ENCODE measurements around the gene CDH23. TPM values are rescaled to one million over a fixed set of nuclear protein-coding genes. Genes with fewer than 3 reads are reported as not detected.

The CDH23 gene
- total and polyA plus RNA-seq, 10 of the 15 experiments (the other 5 are each of a cell fraction or from before 2014, with no cell fraction given), result 0.09 to 0.40 (median 0.15) TPM; not detected in 1

GRCh38 chr10:71395621-71396020, 1.1 kb upstream of the CDH23 start:
- Histone ChIP-seq H3K36me3 (ENCODE audit: control insufficient read depth in 2 of 2, insufficient read depth in 2 of 2, low read length in 1 of 2) (no peaks in the 10 kb centered on the region), H3K79me2 (ENCODE audit: control insufficient read depth, insufficient read depth, low read length) (no peaks in the 10 kb centered on the region), H3K27ac (ENCODE audit: control insufficient read depth, insufficient read depth) (no peak overlapping the region), H3K9ac (ENCODE audit: control insufficient read depth, insufficient read depth, low read length) (no peak overlapping the region), H3K9me3 (replicated peaks; ENCODE audit: control insufficient read depth, insufficient read depth, low read length) (no peaks in the 10 kb centered on the region), H3K4me2 (ENCODE audit: control insufficient read depth, insufficient read depth) (no peak overlapping the region), H3K4me3 (no peak overlapping the region), H2AFZ (ENCODE audit: control insufficient read depth, low read depth, low read length) (no peak overlapping the region), H3K27me3 (replicated peaks in 1 of 2; ENCODE audit: control insufficient read depth in 2 of 2, insufficient read depth in 2 of 2, low read length in 1 of 2) (peaks cover 22 to 30% of the 10 kb centered on the region in 2 experiments), H4K20me1 (ENCODE audit: control insufficient read depth, insufficient read depth) (peaks cover 3% of the 10 kb centered on the region; the same call in 1 of the 2 replicates), H3K4me1 (ENCODE audit: control insufficient read depth, insufficient read depth, low read length) (no peaks in the 10 kb centered on the region)
- CTCF ChIA-PET, result interaction anchor here (0.7 to 1.8 kb wide), 5 partner anchors 11 to 309 kb away, joined by 3 to 4 read pairs (median 4); partner anchors contain the start of gene SLC29A3
- 40% methylated on average over 4 of the region's 4 CpGs for WGBS (ENCODE audit: insufficient coverage, insufficient replicate concordance, low lambda C conversion rate, missing lambda C conversion rate)
- FAIRE-seq (no peak), ATAC-seq (no peak), DNase-seq (ENCODE audit: low read depth, low spot score) (no peak)
- RAD21 ChIA-PET (ENCODE audit: unreplicated experiment), result interaction anchor here (1.0 to 1.4 kb wide), 2 partner anchors 173 to 313 kb away, joined by 3 to 6 read pairs; no protein-coding TSS in a partner anchor
- no TSS peak for BruUV-seq (replicated peaks)
- POLR2A ChIA-PET, result no interaction called here
- intact Hi-C loops (cut with micrococcal nuclease; ENCODE audit: unreplicated experiment), result no loop called here
- SMC1A ChIA-PET (ENCODE audit: uncharacterized antibody, unreplicated experiment), result interaction anchor here (0.8 to 1.1 kb wide), 2 partner anchors 313 to 501 kb away, joined by 3 read pairs; no protein-coding TSS in a partner anchor
- TF ChIP-seq IKZF2 (IDR thresholded peaks at IDR 0.05) (no peak), CTCF (IDR thresholded peaks at IDR 0.05 in 2 of 3, conservative IDR thresholded peaks at IDR 0.05 in 1 of 3; ENCODE audit: control insufficient read depth in 2 of 3, extremely low read depth in 1 of 3, insufficient read depth in 1 of 3, low read depth in 3 of 3, low read length in 3 of 3) (0 out of 6 replicates have a peak, but pooled peaks of 1 of the 3 experiments have one; percentile 16)
- in situ Hi-C loops (cut with MboI), result no loop called here

GRCh38 chr10:71396084-71396710, 523 bp upstream of the CDH23 start:
- ATAC-seq (peak; percentile 86), FAIRE-seq (no peak), DNase-seq (ENCODE audit: low read depth, low spot score) (no peak)
- ChIA-PET SMC1A (ENCODE audit: uncharacterized antibody, unreplicated experiment) (interaction anchor here (1.1 kb wide), 1 partner anchor 312 kb away, joined by 3 read pairs; no protein-coding TSS in a partner anchor), CTCF (interaction anchor here (0.7 to 3.6 kb wide), 6 partner anchors 12 to 308 kb away, joined by 3 to 13 read pairs (median 4); partner anchors contain the start of gene SLC29A3), RAD21 (ENCODE audit: unreplicated experiment) (interaction anchor here (1.0 to 1.4 kb wide), 2 partner anchors 172 to 312 kb away, joined by 3 to 6 read pairs; no protein-coding TSS in a partner anchor), POLR2A (no interaction called here)
- Histone ChIP-seq H3K36me3 (ENCODE audit: control insufficient read depth in 2 of 2, insufficient read depth in 2 of 2, low read length in 1 of 2) (no peaks in the 10 kb centered on the region), H3K9ac (ENCODE audit: control insufficient read depth, insufficient read depth, low read length) (no peak overlapping the region), H4K20me1 (ENCODE audit: control insufficient read depth, insufficient read depth) (peaks cover 3% of the 10 kb centered on the region; the same call in 1 of the 2 replicates), H2AFZ (ENCODE audit: control insufficient read depth, low read depth, low read length) (no peak overlapping the region), H3K4me2 (ENCODE audit: control insufficient read depth, insufficient read depth) (0 out of 2 replicates have a peak overlapping the region, but pooled peaks have one; percentile 23), H3K27me3 (replicated peaks in 1 of 2; ENCODE audit: control insufficient read depth in 2 of 2, insufficient read depth in 2 of 2, low read length in 1 of 2) (peaks cover 22 to 31% of the 10 kb centered on the region in 2 experiments), H3K9me3 (replicated peaks; ENCODE audit: control insufficient read depth, insufficient read depth, low read length) (no peaks in the 10 kb centered on the region), H3K4me1 (ENCODE audit: control insufficient read depth, insufficient read depth, low read length) (no peaks in the 10 kb centered on the region), H3K27ac (ENCODE audit: control insufficient read depth, insufficient read depth) (no peak overlapping the region), H3K4me3 (no peak overlapping the region), H3K79me2 (ENCODE audit: control insufficient read depth, insufficient read depth, low read length) (no peaks in the 10 kb centered on the region)
- no TSS peak for BruUV-seq (replicated peaks)
- WGBS (ENCODE audit: insufficient coverage, insufficient replicate concordance, low lambda C conversion rate, missing lambda C conversion rate), result 11% methylated on average over 40 of the region's 46 CpGs
- TF ChIP-seq CTCF (IDR thresholded peaks at IDR 0.05 in 2 of 3, conservative IDR thresholded peaks at IDR 0.05 in 1 of 3; ENCODE audit: control insufficient read depth in 2 of 3, extremely low read depth in 1 of 3, insufficient read depth in 1 of 3, low read depth in 3 of 3, low read length in 3 of 3), result peak; percentile 15 to 56 (median 17); a peak in 4 of 6 replicates
- TF ChIP-seq EZH2 (IDR thresholded peaks at IDR 0.05; ENCODE audit: borderline replicate concordance, control insufficient read depth, low read depth, low read length), result 0 out of 2 replicates have a peak, but pooled peaks have one; percentile 44
- TF ChIP-seq IRF3 (IDR thresholded peaks at IDR 0.05), result no peak
- TF ChIP-seq STAT3 (IDR thresholded peaks at IDR 0.05; ENCODE audit: low read depth, low read length), result no peak
- TF ChIP-seq EP300 (IDR thresholded peaks at IDR 0.05; ENCODE audit: borderline replicate concordance in 1 of 2, control insufficient read depth in 1 of 2, low read depth in 2 of 2, low read length in 2 of 2), result no peak
- peak; percentile 39 for TF ChIP-seq RAD21 (IDR thresholded peaks at IDR 0.05; ENCODE audit: insufficient read depth, low read depth, low read length)
- in situ Hi-C loops (cut with MboI), result no loop called here
- intact Hi-C loops (cut with micrococcal nuclease; ENCODE audit: unreplicated experiment), result no loop called here

Measured in GM12878 (cell line).